ENCODE data around the gene POMT2.
"Not testable (repeated sequence)": the region's sequence is repeated elsewhere in the genome, so short reads cannot be mapped to it uniquely, and the experiment has no call there.

POMT2 gene

GRCh38 chr14:77301103-77301502 lies 19.6 kb downstream of the POMT2 start:
- H3K9me3 Mint-ChIP-seq: no peaks in the 10 kb centered on the region
- no peak overlapping the region for H3K4me3 Mint-ChIP-seq
- peaks cover 44% of the 10 kb centered on the region for H3K36me3 Mint-ChIP-seq (ENCODE audit: low read depth)
- peaks cover 26% of the 10 kb centered on the region for H3K4me1 Mint-ChIP-seq (ENCODE audit: low read depth)
- DNase-seq: peak; percentile 62
- H3K27me3 Mint-ChIP-seq: no peaks in the 10 kb centered on the region
- no peak overlapping the region for H3K27ac Mint-ChIP-seq

DNA sequence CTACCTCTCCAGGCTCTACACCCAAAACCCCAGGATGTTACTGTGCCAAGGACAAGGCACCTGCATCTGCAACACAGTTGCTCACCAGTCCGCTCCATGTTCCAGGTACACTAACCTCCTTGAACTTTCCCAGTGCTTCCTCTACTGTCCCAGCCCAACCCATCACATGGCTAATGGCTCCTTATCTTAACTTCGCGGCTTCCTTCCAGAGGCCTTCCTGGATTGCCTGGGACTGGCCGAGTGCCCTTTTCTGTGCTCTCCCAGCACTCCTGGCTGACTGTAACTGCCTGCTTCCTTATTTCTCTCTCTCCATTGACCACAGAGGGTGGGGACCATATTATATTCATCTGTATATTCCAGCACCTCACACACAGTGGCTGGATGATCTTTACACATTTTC lies 20.9 kb downstream of the POMT2 start:
- Mint-ChIP-seq H3K27ac (no peak overlapping the region), H3K4me1 (ENCODE audit: low read depth) (peaks cover 25% of the 10 kb centered on the region), H3K9me3 (no peaks in the 10 kb centered on the region), H3K27me3 (no peaks in the 10 kb centered on the region), H3K4me3 (no peak overlapping the region), H3K36me3 (ENCODE audit: low read depth) (peaks cover 42% of the 10 kb centered on the region)
- no peak for DNase-seq

- no peaks in the 10 kb centered on the region for H3K27me3 Mint-ChIP-seq
- no peak overlapping the region for H3K4me3 Mint-ChIP-seq
- H3K4me1 Mint-ChIP-seq (ENCODE audit: low read depth): no peaks in the 10 kb centered on the region
- peaks cover 48% of the 10 kb centered on the region for H3K36me3 Mint-ChIP-seq (ENCODE audit: low read depth)
- DNase-seq: no peak
- no peaks in the 10 kb centered on the region for H3K9me3 Mint-ChIP-seq
- no peak overlapping the region for H3K27ac Mint-ChIP-seq
Measured at GRCh38 chr14:77296906-77297305, 23.8 kb downstream of the POMT2 start.

GRCh38 chr14:77296155-77296554 lies 24.5 kb downstream of the POMT2 start:
- Mint-ChIP-seq H3K4me1 (ENCODE audit: low read depth) (no peaks in the 10 kb centered on the region), H3K27me3 (no peaks in the 10 kb centered on the region), H3K36me3 (ENCODE audit: low read depth) (peaks cover 46% of the 10 kb centered on the region), H3K9me3 (no peaks in the 10 kb centered on the region), H3K4me3 (no peak overlapping the region), H3K27ac (no peak overlapping the region)
- no peak for DNase-seq

- no peak overlapping the region for H3K27ac Mint-ChIP-seq
- DNase-seq: no peak
- no peaks in the 10 kb centered on the region for H3K27me3 Mint-ChIP-seq
- H3K4me3 Mint-ChIP-seq: no peak overlapping the region
- no peaks in the 10 kb centered on the region for H3K4me1 Mint-ChIP-seq (ENCODE audit: low read depth)
- peaks cover 35% of the 10 kb centered on the region for H3K36me3 Mint-ChIP-seq (ENCODE audit: low read depth)
- H3K9me3 Mint-ChIP-seq: no peaks in the 10 kb centered on the region
Measured at GRCh38 chr14:77290705-77291104, 30.0 kb downstream of the POMT2 start.

DNA sequence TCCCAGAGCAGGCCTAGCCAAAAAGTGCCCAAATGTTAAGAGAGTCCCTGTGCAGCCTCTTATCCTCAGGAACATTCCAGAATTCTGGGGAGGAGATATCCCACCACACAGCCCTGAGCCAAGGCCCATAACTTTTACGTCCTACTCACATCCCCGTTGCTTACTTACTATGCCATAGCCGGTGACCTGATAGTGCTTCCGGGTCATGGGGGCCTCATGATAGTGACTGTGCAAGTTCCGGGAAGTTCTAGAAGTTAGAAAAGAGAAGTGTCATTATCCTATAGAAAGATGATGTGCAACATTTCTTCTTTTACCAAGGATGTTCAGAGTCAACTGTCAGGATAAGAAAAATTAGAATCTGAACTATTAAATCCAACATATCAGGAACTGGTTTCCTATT lies 34.1 kb downstream of the POMT2 start:
- no peak for DNase-seq
- H3K36me3 Mint-ChIP-seq (ENCODE audit: low read depth): peaks cover 41% of the 10 kb centered on the region
- no peaks in the 10 kb centered on the region for H3K4me1 Mint-ChIP-seq (ENCODE audit: low read depth)
- no peak overlapping the region for H3K27ac Mint-ChIP-seq
- no peaks in the 10 kb centered on the region for H3K9me3 Mint-ChIP-seq
- H3K27me3 Mint-ChIP-seq: no peaks in the 10 kb centered on the region
- H3K4me3 Mint-ChIP-seq: no peak overlapping the region

DNA sequence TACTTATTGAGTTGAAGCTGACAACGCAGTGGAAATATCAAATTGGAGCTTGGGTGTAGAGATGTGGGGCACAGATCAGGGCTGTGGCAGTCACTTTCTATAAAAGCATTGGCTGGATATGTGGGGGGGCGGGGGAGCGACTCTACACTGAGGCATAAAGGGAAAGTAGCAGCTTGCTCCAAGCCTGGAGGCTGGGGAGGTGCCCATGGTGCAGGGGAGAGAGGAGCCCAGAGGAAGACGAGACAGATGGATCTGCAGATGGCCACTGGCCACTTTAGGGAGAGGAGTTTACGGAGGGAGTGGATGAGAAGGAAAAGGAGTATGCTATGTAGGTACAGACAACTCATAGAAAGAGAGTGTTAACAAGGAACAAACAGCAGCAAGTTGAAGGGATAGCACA lies 36.2 kb downstream of the POMT2 start:
- no peak for DNase-seq
- Mint-ChIP-seq H3K4me3 (no peak overlapping the region), H3K36me3 (ENCODE audit: low read depth) (peaks cover 44% of the 10 kb centered on the region), H3K9me3 (no peaks in the 10 kb centered on the region), H3K27ac (no peak overlapping the region), H3K27me3 (no peaks in the 10 kb centered on the region), H3K4me1 (ENCODE audit: low read depth) (no peaks in the 10 kb centered on the region)

- Mint-ChIP-seq H3K9me3 (no peaks in the 10 kb centered on the region), H3K36me3 (ENCODE audit: low read depth) (peaks cover 46% of the 10 kb centered on the region), H3K4me3 (no peak overlapping the region), H3K27ac (no peak overlapping the region), H3K4me1 (ENCODE audit: low read depth) (no peaks in the 10 kb centered on the region), H3K27me3 (no peaks in the 10 kb centered on the region)
- DNase-seq: no peak
Measured at GRCh38 chr14:77284066-77284465, 36.6 kb downstream of the POMT2 start.

DNA sequence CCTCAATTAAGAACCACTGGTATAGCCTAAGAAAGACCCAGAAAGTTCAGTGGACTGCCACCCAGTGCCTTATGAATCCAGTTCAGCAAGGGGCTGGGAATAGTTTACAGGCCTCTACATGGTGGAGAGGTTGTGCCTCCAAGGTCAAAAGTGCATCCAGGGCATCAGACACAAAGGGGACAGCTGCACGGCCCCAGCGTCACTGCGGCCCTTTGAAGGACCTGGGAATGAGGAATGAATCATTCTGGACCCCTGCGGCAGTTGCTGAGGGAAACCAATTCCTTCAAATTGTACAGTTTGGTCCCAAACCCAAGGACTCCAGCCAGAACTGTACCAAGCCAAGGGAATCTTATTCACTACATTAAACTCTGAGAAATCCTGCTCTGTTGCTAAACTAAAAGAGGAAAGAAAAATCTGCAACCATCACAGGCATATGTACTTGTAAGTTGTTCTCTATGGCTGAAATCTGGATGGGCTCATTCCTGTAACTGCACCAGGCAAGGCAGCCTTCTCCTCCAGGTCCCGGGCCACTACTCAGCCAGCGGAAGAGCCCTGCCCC lies 38.8 kb downstream of the POMT2 start:
- Mint-ChIP-seq H3K27ac (no peak overlapping the region), H3K4me1 (ENCODE audit: low read depth) (no peaks in the 10 kb centered on the region), H3K36me3 (ENCODE audit: low read depth) (peaks cover 57% of the 10 kb centered on the region), H3K4me3 (no peak overlapping the region), H3K27me3 (no peaks in the 10 kb centered on the region), H3K9me3 (no peaks in the 10 kb centered on the region)
- DNase-seq: no peak

DNA sequence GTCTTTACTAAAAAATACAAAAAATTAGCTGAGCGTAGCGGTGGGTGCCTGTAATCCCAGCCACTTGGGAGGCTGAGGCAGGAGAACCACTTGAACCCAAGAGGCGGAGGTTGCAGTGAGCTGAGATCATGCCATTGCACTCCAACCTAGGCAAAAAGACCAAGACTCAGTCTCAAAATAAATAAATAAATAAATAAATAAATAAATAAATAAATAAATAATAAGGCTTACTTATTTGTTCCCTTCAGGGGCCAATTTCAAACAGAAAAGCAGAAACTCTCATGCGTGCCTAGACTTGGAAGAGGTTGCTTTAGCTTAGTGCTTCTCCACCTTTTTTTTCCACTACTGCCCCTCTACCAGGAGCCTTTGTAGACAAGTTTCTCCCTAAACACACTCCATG lies 39.8 kb downstream of the POMT2 start:
- DNase-seq; H3K4me1 Mint-ChIP-seq (ENCODE audit: low read depth); H3K9me3 Mint-ChIP-seq; H3K27me3 Mint-ChIP-seq; H3K4me3 Mint-ChIP-seq; H3K27ac Mint-ChIP-seq: not testable (repeated sequence)
- peaks cover 47% of the 10 kb centered on the region for H3K36me3 Mint-ChIP-seq (ENCODE audit: low read depth)

GRCh38 chr14:77279719-77280118 lies 41.0 kb downstream of the POMT2 start:
- Mint-ChIP-seq H3K27ac (no peak overlapping the region), H3K36me3 (ENCODE audit: low read depth) (peaks cover 35% of the 10 kb centered on the region), H3K4me1 (ENCODE audit: low read depth) (no peaks in the 10 kb centered on the region), H3K9me3 (no peaks in the 10 kb centered on the region), H3K4me3 (no peak overlapping the region), H3K27me3 (no peaks in the 10 kb centered on the region)
- DNase-seq: no peak

DNA sequence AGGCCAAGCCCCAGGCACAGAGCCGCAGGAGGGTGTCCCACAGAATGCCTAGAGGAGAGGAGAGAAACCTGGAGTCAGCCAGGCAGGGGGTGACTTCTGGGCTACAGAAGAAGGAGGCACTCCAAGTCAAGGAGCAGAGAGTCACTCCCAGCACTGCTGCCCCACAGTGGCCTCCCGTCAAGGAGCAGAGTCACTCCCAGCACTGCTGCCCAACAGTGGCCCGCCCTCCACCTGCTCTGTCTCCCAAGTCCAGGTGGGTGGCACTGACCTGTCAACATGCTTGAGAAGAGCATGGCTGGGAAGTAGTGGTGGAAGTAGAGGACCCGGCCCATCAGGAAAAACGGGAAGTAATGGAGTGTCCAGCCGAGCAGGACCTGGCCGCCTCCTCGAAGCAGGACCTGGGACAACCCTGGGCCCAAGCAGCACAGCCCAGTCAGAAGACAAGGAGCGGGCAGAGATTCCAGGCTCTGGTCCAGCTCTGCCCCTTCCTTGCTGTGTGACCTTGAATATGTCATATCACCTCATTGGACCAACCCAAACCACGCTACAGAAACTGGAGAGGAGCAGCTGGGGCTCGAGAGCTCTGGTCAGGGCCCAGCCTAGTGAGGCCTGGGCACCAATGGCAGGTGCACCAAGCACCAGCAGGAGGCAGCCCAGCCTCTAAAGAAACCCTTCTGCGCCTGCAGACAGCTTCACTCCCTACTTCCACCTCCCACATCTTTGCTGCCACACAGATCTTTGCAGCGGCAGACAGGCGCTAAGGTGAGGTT lies 42.0 kb downstream of the POMT2 start:
- Mint-ChIP-seq H3K4me3 (no peak overlapping the region), H3K27me3 (no peaks in the 10 kb centered on the region), H3K36me3 (ENCODE audit: low read depth) (peaks cover 24% of the 10 kb centered on the region), H3K4me1 (ENCODE audit: low read depth) (no peaks in the 10 kb centered on the region), H3K27ac (no peak overlapping the region), H3K9me3 (no peaks in the 10 kb centered on the region)
- DNase-seq: no peak

DNA sequence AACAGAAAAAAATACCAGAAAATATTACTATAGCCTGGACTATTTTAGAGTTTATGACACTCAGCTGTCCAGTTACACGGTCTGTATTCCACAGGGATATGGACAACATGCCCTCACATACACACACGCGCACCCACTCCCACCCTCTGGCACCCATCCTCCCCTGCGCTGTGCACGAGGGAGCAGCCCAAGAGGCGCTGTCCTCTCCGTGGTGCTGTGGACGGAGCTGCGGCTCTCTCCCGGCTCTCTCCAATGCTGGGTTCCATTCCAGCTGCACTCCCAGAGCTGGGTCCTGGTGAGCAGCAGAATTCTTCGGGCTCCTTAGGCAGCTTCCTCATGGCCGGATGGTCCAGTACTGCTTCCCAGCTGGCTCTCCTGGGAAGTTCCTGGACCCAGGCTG lies 43.7 kb downstream of the POMT2 start:
- H3K4me3 Mint-ChIP-seq: no peak overlapping the region
- no peaks in the 10 kb centered on the region for H3K4me1 Mint-ChIP-seq (ENCODE audit: low read depth)
- peaks cover 20% of the 10 kb centered on the region for H3K36me3 Mint-ChIP-seq (ENCODE audit: low read depth)
- no peaks in the 10 kb centered on the region for H3K9me3 Mint-ChIP-seq
- no peak overlapping the region for H3K27ac Mint-ChIP-seq
- no peak for DNase-seq
- peaks cover 12% of the 10 kb centered on the region for H3K27me3 Mint-ChIP-seq

GRCh38 chr14:77276295-77276935 lies 44.3 kb downstream of the POMT2 start:
- DNase-seq: no peak
- no peaks in the 10 kb centered on the region for H3K9me3 Mint-ChIP-seq
- H3K36me3 Mint-ChIP-seq (ENCODE audit: low read depth): peaks cover 20% of the 10 kb centered on the region
- H3K4me1 Mint-ChIP-seq (ENCODE audit: low read depth): peaks cover under 1% of the 10 kb centered on the region
- no peak overlapping the region for H3K4me3 Mint-ChIP-seq
- peaks cover 18% of the 10 kb centered on the region for H3K27me3 Mint-ChIP-seq
- H3K27ac Mint-ChIP-seq: no peak overlapping the region

GRCh38 chr14:77275601-77276017 lies 45.1 kb downstream of the POMT2 start:
- H3K4me1 Mint-ChIP-seq (ENCODE audit: low read depth): peaks cover 3% of the 10 kb centered on the region
- H3K27me3 Mint-ChIP-seq: peaks cover 22% of the 10 kb centered on the region
- H3K9me3 Mint-ChIP-seq: no peaks in the 10 kb centered on the region
- peaks cover 20% of the 10 kb centered on the region for H3K36me3 Mint-ChIP-seq (ENCODE audit: low read depth)
- no peak overlapping the region for H3K27ac Mint-ChIP-seq
- DNase-seq: no peak
- H3K4me3 Mint-ChIP-seq: no peak overlapping the region
